Upper lobe of left lung (tissue), 4 donors: ENCODE data around the gene CDK5RAP2.

Source experiments
- CTCF ChIP-seq, 6 experiments: fragments of 450-650 bp in 4 of 6; fragments of 200-600 bp in 2 of 6; sonication (generic) in 2 of 6; IDR thresholded peaks; one replicate each; pipeline ENCODE4 v1.5.1; 2016 to 2019; ENCODE audit warnings: antibody characterized with exemption in 6 of 6
- EP300 ChIP-seq, 4 donors: sonication (generic); formaldehyde crosslinking; IDR thresholded peaks; one replicate each; pipeline ENCODE4 v1.5.1; 2017; ENCODE audit warnings: antibody characterized with exemption in 4 of 4, control low read depth in 2 of 4

DNA sequence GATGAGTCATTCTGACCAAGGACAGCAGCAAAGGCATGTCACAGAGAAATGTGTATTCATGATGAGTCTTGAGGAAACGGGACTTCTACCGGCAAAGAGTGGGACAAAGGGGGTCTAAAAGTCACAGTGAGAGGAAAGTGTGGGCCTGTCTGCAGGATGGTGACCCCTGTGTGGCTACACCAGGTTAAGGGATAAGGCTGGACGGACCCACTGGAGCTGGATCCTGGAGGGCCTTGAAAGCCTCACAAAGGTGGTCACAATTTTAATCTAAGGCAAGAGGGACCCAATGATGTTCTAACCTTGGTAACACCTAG lies 176.5 kb downstream of the CDK5RAP2 start:
- TF ChIP-seq CTCF (IDR thresholded peaks at IDR 0.05) (no peak), EP300 (IDR thresholded peaks at IDR 0.05) (no peak)
